SW480 (cell line): ENCODE measurements around the gene MGAT1.
"Not testable (repeated sequence)": the region's sequence is repeated elsewhere in the genome, so short reads cannot be mapped to it uniquely, and the experiment has no call there.

Source experiments
- DNase-seq: peaks from one replicate; pipeline ENCODE4 v3.0.0-alpha.2; 2016; ENCODE audit warnings: low spot score

Gene MGAT1

DNA sequence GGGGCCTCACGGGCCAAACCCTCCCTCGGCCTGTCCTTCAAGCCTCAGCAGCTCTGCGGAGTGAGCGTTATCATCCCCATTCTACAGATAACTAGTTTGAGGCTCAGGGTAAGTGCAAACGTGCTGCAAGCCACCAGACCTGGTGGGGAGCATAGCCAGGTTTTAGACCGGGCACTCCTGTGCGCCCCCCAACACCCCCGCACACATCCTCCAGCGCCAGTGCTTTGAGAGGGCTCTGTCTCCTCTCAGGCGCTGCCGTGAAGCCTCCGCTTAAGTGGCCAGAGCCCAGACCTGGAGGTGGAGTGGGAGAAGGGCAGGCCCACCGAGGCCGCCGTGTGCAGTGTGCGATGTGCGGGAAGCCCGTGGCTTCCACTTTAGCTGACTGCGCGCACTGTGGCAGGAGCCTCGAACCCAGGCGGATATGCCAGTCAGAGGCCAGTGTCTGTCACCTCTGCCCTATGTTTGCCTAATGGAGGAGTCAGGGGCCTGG lies 1.6 kb upstream of the MGAT1 start:
- DNase-seq = no peak

- peak; percentile 59 for DNase-seq
Observed at GRCh38 chr5:180803181-180804128, 849 bp upstream of the MGAT1 start.

DNA sequence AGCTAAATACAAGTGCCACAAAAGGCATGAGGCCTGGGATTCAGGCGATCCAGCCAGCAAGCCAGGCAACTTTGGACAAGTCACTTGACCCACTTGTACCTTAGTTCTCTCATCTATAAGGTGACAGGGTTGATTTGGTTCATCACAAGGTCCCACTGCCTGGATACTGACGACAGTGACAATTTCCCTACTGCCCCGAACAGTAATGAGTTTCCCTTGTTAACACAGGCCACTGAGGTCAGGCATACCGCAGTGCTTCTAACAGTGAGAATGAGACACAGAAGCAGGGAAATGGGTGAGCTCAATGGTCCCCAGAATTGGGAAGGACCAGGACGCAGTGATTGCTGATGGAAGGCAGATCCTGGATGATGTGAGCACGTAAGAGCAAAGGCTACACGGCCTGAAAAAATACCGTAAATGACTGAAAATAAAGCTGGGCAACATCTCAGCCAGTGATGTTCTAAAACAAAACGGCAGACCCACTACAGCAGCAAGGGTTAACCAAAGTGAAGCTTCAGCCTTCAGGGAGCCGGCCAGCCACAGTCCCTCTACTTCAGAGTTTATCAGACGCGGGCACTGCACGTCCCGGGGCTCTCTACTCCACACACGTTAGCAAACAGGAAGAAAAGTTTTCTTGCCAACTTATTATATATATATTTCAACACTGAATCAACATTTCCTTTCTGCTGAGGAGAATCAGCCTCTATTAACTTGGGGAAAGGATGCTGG lies 846 bp downstream of the MGAT1 start:
- DNase-seq = no peak

GRCh38 chr5:180799902-180800801 lies 2.5 kb downstream of the MGAT1 start:
- DNase-seq = no peak

- peak; percentile 60 for DNase-seq
Observed at GRCh38 chr5:180799194-180799593, 3.4 kb downstream of the MGAT1 start.

DNA sequence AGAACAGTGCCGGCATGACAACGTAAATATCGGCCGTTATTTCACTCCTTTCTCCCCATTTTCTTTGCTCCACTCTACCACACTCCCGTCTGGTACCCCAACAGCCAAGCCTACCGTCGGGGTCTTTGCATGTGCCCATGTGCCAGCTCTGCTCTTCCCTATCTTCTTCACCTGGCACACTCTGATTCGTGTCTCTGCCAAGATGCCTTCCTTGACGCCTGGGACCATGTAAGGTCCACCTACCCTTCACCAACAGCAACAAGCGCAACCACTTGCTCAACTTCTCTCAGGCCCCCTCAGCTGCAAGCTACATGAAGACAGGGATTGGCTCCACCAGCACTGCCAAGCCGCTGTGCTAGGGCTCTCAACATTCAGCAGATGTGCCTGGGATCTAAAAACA lies 4.4 kb downstream of the MGAT1 start:
- no peak for DNase-seq

- no peak for DNase-seq
Observed at GRCh38 chr5:180797256-180798192, 5.1 kb downstream of the MGAT1 start.

GRCh38 chr5:180795771-180796313 lies 6.8 kb downstream of the MGAT1 start:
- no peak for DNase-seq

- no peak for DNase-seq
Observed at GRCh38 chr5:180792965-180793287, 9.7 kb downstream of the MGAT1 start.

DNA sequence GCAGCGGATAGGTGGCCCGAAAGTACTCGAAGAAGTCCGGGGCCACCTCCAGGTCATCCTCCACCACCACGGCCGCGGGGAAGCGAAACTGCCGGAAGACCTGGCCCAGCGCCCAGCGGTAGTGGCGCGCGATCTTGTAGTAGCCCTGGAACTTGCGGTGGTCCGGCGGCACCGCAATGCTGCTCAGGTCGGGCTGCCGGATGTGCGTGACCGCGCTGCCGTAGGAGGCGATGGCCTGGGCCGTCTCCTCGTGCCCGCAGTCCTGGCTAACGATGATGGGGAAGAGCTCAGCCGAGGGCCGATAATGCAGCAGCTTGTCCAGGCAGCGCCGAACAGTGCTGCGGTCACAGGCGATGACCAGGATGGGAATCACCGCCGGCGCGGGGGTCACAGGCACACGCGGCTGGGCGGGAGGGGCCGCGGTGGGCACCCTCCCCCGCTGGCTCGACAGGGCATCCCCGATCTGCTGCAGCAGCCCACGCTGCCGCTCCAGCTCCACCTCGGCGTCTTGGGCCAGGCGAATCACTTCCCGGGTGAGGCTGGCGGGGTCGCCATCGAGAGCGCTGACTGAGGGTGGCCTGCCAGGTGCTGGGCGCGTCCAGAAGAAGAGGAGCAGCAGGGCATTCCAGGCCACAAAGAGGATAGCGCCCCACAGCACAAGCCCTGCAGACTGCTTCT lies 10.2 kb downstream of the MGAT1 start:
- no peak for DNase-seq

DNA sequence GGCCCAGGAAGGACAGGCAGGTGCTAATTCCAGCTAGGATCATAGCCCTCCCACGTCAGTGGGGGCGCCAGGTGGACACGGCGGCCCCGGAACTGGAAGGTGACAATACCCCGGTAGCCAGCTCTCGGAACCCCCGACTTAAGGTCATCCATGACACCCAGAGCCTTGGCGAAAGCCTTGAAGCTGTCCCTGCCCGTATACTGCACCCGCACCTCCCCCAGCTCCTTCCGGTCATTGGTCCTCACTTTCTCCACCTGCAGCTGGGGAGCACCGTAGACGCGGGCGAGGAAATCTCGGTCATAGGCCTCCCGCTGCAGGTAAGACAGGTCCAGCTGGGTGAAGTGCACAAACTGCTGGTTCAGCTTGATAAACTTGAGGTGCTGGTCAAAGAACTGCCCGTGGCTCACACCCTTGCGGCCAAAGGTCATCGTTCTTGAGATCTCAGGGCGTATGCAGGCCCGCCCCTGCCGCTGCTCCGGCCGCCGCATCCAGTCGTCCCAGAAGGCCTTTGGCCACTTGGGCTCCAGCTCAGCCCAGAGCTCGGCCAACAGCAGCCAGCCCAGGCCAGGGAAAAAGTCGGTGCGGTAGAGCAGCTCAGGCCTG lies 10.9 kb downstream of the MGAT1 start:
- no peak for DNase-seq

- no peak for DNase-seq
Observed at GRCh38 chr5:180790524-180790923, 12.1 kb downstream of the MGAT1 start.

DNA sequence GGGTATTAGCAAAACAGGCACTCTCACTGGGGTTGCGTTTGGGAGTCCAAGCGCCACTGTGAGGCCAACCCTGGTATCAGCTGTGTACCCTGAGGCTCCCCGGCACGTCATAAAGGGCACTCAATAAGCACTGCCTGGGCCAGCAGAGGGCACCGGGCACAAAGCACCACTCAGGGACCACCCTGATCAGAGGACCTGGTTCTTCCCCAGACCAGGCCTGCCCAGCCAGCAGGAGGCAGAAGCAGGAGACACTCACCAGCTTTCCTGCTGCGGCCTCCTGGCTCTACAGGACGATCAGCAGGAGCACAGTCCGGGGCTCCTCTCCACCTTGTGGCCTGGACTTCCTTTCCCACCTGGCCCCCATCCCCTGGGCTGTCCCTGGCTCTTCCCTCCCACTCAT lies 12.6 kb downstream of the MGAT1 start:
- DNase-seq = no peak

DNA sequence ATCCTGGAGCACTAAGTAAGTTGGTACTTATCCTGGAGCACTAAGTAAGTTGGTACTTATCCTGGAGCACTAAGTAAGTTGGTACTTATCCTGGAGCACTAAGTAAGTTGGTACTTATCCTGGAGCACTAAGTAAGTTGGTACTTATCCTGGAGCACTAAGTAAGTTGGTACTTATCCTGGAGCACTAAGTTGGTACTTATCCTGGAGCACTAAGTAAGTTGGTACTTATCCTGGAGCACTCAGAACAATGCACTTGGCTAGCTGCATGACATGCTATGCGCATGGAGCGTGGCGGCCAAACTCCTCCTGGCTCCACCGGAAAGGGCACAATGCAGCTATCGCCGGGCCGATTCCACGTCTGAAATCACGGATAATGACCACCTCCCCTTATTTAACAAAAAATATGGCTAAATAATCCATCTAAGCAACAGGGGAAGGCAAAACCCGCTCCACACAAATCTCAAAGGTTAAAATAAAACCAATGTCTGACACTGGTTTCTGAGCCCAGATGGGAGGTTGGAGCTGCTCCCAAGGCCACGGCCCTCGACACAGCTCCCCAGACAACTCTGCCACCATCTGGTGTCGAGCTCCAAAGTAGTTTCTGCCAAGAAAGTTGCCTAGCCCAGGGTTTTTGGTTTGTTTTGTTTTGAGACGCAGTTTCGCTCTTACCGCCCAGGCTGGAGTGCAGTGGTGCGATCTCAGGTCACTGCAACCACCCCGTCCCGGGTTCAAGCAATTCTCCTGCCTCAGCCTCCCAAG lies 13.8 kb downstream of the MGAT1 start:
- DNase-seq = not testable (repeated sequence)

GRCh38 chr5:180787711-180788431 lies 14.7 kb downstream of the MGAT1 start:
- no peak for DNase-seq

- no peak for DNase-seq
Observed at GRCh38 chr5:180786531-180787398, 15.8 kb downstream of the MGAT1 start.

DNA sequence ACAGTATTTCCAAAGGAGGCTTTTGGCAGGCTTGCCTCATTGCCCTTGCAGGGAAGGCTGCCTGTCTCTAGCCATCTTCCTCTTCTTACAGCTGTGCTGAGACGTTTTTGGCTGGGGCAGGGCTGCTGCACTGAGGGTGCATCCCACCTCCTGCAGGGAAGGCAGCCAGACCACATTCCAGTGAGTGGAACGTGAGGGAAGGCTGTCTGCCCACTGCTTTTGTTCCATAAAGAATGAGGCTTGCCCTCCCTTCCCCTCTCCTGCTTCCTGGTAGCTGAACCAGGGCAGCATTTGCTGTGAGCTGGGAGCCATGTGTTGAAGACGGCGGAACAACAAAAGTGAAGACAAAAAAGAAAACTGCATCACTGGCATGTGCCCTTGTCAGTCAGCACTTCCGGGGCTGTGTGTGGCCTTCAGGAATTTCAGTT lies 16.8 kb downstream of the MGAT1 start:
- DNase-seq = no peak
